Naive thymus-derived CD4-positive, alpha-beta T cell (primary cell): ENCODE measurements around the gene SNX13. TPM values are rescaled to one million over a fixed set of nuclear protein-coding genes. Genes with fewer than 3 reads are reported as not detected.

ENCODE experiments used
- ATAC-seq: fragments of 150-1000 bp; cut with Tn5 transposase; 2 replicates; pipeline ENCODE4 v1.10.0; 2021; ENCODE audit warnings: mild to moderate bottlenecking, moderate library complexity
- CTCF ChIA-PET: fragments of 350-600 bp; sonication (Branson Sonifier 250); formaldehyde crosslinking; loops from one replicate; lab custom pipeline; 2021; ENCODE audit warnings: antibody characterized with exemption; lab: Charles Lee
- POLR2A ChIA-PET: fragments of 350-600 bp; sonication (Branson Sonifier 250); formaldehyde crosslinking; loops from one replicate; lab custom pipeline; 2021; ENCODE audit warnings: antibody characterized with exemption, inconsistent platforms; lab: Charles Lee
- DNase-seq, 9 donors: peaks; one replicate each; pipeline versions ENCODE4 v3.0.0 to v3.0.0-alpha.2; 2020 to 2022; ENCODE audit warnings: mixed read lengths in 1 of 9
- H3K27ac ChIP-seq: one replicate; pipeline ENCODE4 v1.7.0; 2013; ENCODE audit warnings: mild to moderate bottlenecking, low read depth, low read length, moderate library complexity
- H3K27me3 ChIP-seq, 2 donors: one replicate each; pipeline ENCODE4 v1.7.0; 2013; ENCODE audit warnings: low read length in 2 of 2, mild to moderate bottlenecking in 2 of 2, moderate library complexity in 2 of 2; ENCODE audit not compliant: control insufficient read depth in 2 of 2, insufficient read depth in 2 of 2
- H3K36me3 ChIP-seq, 3 experiments: 1 replicate in 2 of 3; 2 replicates in 1 of 3; pipeline ENCODE4 v1.7.0; 2013; ENCODE audit warnings: low read length in 3 of 3, mild to moderate bottlenecking in 3 of 3, moderate library complexity in 1 of 3; ENCODE audit not compliant: insufficient read depth in 3 of 3, control insufficient read depth in 2 of 3
- H3K4me1 ChIP-seq, 2 donors: one replicate each; pipeline ENCODE4 v1.7.0; 2013; ENCODE audit warnings: low read length in 2 of 2, mild to moderate bottlenecking in 2 of 2, moderate library complexity in 1 of 2; ENCODE audit not compliant: control insufficient read depth in 2 of 2, insufficient read depth in 2 of 2
- H3K4me3 ChIP-seq: 2 replicates; pipeline ENCODE4 v1.7.0; 2013; ENCODE audit warnings: mild to moderate bottlenecking, low read length
- H3K9me3 ChIP-seq, 3 experiments: 1 replicate in 2 of 3; 2 replicates in 1 of 3; pipeline ENCODE4 v1.7.0; 2013; ENCODE audit warnings: low read length in 3 of 3; ENCODE audit not compliant: control insufficient read depth in 2 of 3
- H3K27ac Mint-ChIP-seq, 9 donors: one replicate each; pipeline ENCODE4 v1.8.0; 2020 to 2022; ENCODE audit warnings: mixed read lengths in 9 of 9, mild to moderate bottlenecking in 8 of 9, moderate library complexity in 5 of 9, inconsistent platforms in 2 of 9
- H3K27me3 Mint-ChIP-seq, 5 donors: one replicate each; pipeline ENCODE4 v1.8.0; 2021 to 2022; ENCODE audit warnings: mixed read lengths in 5 of 5, mild to moderate bottlenecking in 1 of 5
- H3K36me3 Mint-ChIP-seq, 5 donors: one replicate each; pipeline ENCODE4 v1.8.0; 2020 to 2022; ENCODE audit warnings: mixed read lengths in 5 of 5, mild to moderate bottlenecking in 3 of 5, inconsistent platforms in 1 of 5
- H3K4me1 Mint-ChIP-seq, 7 donors: one replicate each; pipeline ENCODE4 v1.8.0; 2020 to 2022; ENCODE audit warnings: mixed read lengths in 7 of 7, mild to moderate bottlenecking in 3 of 7, inconsistent platforms in 1 of 7
- H3K4me3 Mint-ChIP-seq, 10 donors: one replicate each; pipeline ENCODE4 v1.8.0; 2020 to 2022; ENCODE audit warnings: mild to moderate bottlenecking in 10 of 10, mixed read lengths in 10 of 10, moderate library complexity in 6 of 10, inconsistent platforms in 2 of 10
- H3K9me3 Mint-ChIP-seq, 11 donors: one replicate each; pipeline ENCODE4 v1.8.0; 2020 to 2022; ENCODE audit warnings: mixed read lengths in 11 of 11, mild to moderate bottlenecking in 4 of 11, inconsistent platforms in 1 of 11, moderate library complexity in 1 of 11
- intact Hi-C, 2 donors: fragments of 100-400 bp; cut with micrococcal nuclease; formaldehyde crosslinking; loops; one replicate each; pipeline ENCODE4 v1.15.1; 2023
- polyA plus RNA-seq, 2 donors: library from polyadenylated mRNA; unstranded; fragments of 300-500 nt; fragmentation: Illumina TruSeq; gene quantifications; one replicate each; pipeline ENCODE4 v1.2.3, GENCODE V29; 2021
- total RNA-seq, 6 experiments: library from RNA in 5 of 6; stranded (reverse) in 5 of 6; gene quantifications; 1 replicate in 5 of 6; 2 replicates in 1 of 6; pipeline ENCODE4 v1.2.3 and lab custom pipeline; 2021 to 2026

The SNX13 gene
- total and polyA plus RNA-seq, 7 experiments from 2014 or later, result 10.4 to 40.9 (median 28.5) TPM

DNA sequence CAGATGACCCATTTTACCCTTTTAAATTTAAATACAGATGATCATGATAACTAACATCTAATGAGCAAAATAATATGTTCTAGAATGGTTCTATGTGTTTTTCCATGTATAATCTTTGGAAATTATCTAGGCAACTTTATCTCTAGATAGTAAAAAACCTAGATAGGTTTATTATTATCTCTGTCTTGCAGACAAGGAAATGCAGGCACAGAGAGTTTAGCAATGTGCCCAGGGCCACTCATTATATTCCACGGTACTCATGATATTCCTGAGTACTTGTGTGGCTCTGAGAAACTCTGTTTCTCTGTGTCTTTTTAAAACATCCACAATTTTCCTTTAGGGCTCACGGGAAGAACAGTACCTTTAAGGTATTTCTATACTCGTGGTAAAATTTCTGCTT is 26.4 kb upstream of the SNX13 start:
- no peak overlapping the region for H3K27ac ChIP-seq
- no peaks in the 10 kb centered on the region for H3K36me3 ChIP-seq
- DNase-seq (no peak), ATAC-seq (no peak)
- no peaks in the 10 kb centered on the region for H3K4me1 ChIP-seq
- Mint-ChIP-seq H3K9me3 (no peaks in the 10 kb centered on the region), H3K27me3 (peaks cover 0 to 20% (median 8%) of the 10 kb centered on the region in 5 donors), H3K4me3 (no peak overlapping the region), H3K27ac (no peak overlapping the region), H3K36me3 (no peaks in the 10 kb centered on the region), H3K4me1 (no peaks in the 10 kb centered on the region)
- intact Hi-C loops, result no loop called here
- no peaks in the 10 kb centered on the region for H3K9me3 ChIP-seq
- H3K4me3 ChIP-seq, result no peak overlapping the region
- ChIA-PET CTCF (no interaction called here), POLR2A (no interaction called here)
- no peaks in the 10 kb centered on the region for H3K27me3 ChIP-seq

- ChIA-PET CTCF (no interaction called here), POLR2A (interaction anchor here (0.6 kb wide), 1 partner anchor 86 kb away, joined by 3 read pairs; no protein-coding TSS in a partner anchor)
- Mint-ChIP-seq H3K27me3 (peaks cover 0 to 20% (median 8%) of the 10 kb centered on the region in 5 donors), H3K9me3 (no peaks in the 10 kb centered on the region), H3K4me3 (no peak overlapping the region), H3K36me3 (no peaks in the 10 kb centered on the region), H3K4me1 (no peaks in the 10 kb centered on the region), H3K27ac (no peak overlapping the region)
- DNase-seq, result no peak
- H3K4me1 ChIP-seq, result no peaks in the 10 kb centered on the region
- no peaks in the 10 kb centered on the region for H3K27me3 ChIP-seq
- intact Hi-C loops, result no loop called here
- H3K9me3 ChIP-seq, result no peaks in the 10 kb centered on the region
- no peak for ATAC-seq
- no peak overlapping the region for H3K27ac ChIP-seq
- no peaks in the 10 kb centered on the region for H3K36me3 ChIP-seq
- no peak overlapping the region for H3K4me3 ChIP-seq
Observed at GRCh38 chr7:17965603-17966002, 25.3 kb upstream of the SNX13 start.

- Histone ChIP-seq H3K36me3 (no peaks in the 10 kb centered on the region), H3K9me3 (no peaks in the 10 kb centered on the region), H3K27ac (no peak overlapping the region), H3K27me3 (no peaks in the 10 kb centered on the region), H3K4me1 (no peaks in the 10 kb centered on the region), H3K4me3 (no peak overlapping the region)
- Mint-ChIP-seq H3K27me3 (peaks cover 6 to 20% (median 15%) of the 10 kb centered on the region in 5 donors), H3K4me3 (no peak overlapping the region), H3K36me3 (no peaks in the 10 kb centered on the region), H3K9me3 (no peaks in the 10 kb centered on the region), H3K4me1 (no peaks in the 10 kb centered on the region), H3K27ac (no peak overlapping the region)
- ChIA-PET POLR2A (no interaction called here), CTCF (no interaction called here)
- no peak for ATAC-seq
- intact Hi-C loops, result no loop called here
- DNase-seq, result no peak
Observed at GRCh38 chr7:17963281-17963680, 23.0 kb upstream of the SNX13 start.

GRCh38 chr7:17962652-17963051 is 22.4 kb upstream of the SNX13 start:
- Histone ChIP-seq H3K36me3 (no peaks in the 10 kb centered on the region), H3K9me3 (no peaks in the 10 kb centered on the region), H3K27ac (no peak overlapping the region), H3K4me3 (no peak overlapping the region), H3K4me1 (no peaks in the 10 kb centered on the region), H3K27me3 (no peaks in the 10 kb centered on the region)
- no peaks in the 10 kb centered on the region for H3K9me3 Mint-ChIP-seq
- DNase-seq, result no peak
- ChIA-PET POLR2A (no interaction called here), CTCF (no interaction called here)
- no peak overlapping the region for H3K27ac Mint-ChIP-seq
- H3K27me3 Mint-ChIP-seq, result peaks cover 4 to 25% (median 16%) of the 10 kb centered on the region in 5 donors
- H3K4me1 Mint-ChIP-seq, result no peaks in the 10 kb centered on the region
- H3K36me3 Mint-ChIP-seq, result no peaks in the 10 kb centered on the region
- no peak overlapping the region for H3K4me3 Mint-ChIP-seq
- ATAC-seq, result no peak
- intact Hi-C loops, result no loop called here

DNA sequence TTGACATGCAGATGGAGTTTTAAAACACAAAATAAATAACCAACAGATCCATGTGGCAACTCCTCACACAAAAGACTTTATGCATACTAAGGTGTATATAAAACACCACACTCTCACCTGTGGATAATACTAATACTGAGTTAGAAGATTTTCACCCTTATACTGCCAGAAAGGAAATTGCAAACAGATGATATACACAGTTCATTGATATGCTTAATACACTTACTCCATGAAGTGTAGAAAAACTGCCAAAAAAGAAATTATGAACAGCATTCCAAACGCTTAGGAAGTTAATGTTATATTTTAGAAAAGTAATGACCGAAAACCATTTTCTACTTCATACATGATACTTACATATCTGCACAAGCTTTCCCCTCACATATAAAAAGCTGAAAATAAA is 17.6 kb upstream of the SNX13 start:
- Mint-ChIP-seq H3K4me3 (no peak overlapping the region), H3K27ac (no peak overlapping the region), H3K9me3 (no peaks in the 10 kb centered on the region), H3K27me3 (peaks cover 4 to 19% (median 13%) of the 10 kb centered on the region in 5 donors), H3K4me1 (peaks cover 0 to 7% (median 5%) of the 10 kb centered on the region in 7 donors), H3K36me3 (no peaks in the 10 kb centered on the region)
- Histone ChIP-seq H3K4me3 (no peak overlapping the region), H3K27me3 (no peaks in the 10 kb centered on the region), H3K27ac (no peak overlapping the region), H3K9me3 (no peaks in the 10 kb centered on the region), H3K36me3 (no peaks in the 10 kb centered on the region), H3K4me1 (no peaks in the 10 kb centered on the region)
- intact Hi-C loops, result no loop called here
- POLR2A ChIA-PET, result no interaction called here
- CTCF ChIA-PET, result no interaction called here
- no peak for ATAC-seq
- DNase-seq, result no peak

- DNase-seq, result no peak
- ATAC-seq, result no peak
- Histone ChIP-seq H3K4me1 (no peaks in the 10 kb centered on the region), H3K36me3 (no peaks in the 10 kb centered on the region), H3K27me3 (no peaks in the 10 kb centered on the region), H3K27ac (no peak overlapping the region), H3K9me3 (no peaks in the 10 kb centered on the region), H3K4me3 (no peak overlapping the region)
- CTCF ChIA-PET, result no interaction called here
- Mint-ChIP-seq H3K4me3 (peak overlapping the region in 2 of 10 donors; percentile 63 to 67), H3K4me1 (peaks cover 5 to 16% (median 10%) of the 10 kb centered on the region in 7 donors), H3K27me3 (peaks cover 0 to 15% (median 4%) of the 10 kb centered on the region in 5 donors), H3K36me3 (no peaks in the 10 kb centered on the region), H3K27ac (peak overlapping the region in 1 of 9 donors; percentile 74), H3K9me3 (no peaks in the 10 kb centered on the region)
- intact Hi-C loops, result no loop called here
- POLR2A ChIA-PET, result interaction anchor here (0.6 kb wide), 1 partner anchor 11 kb away, joined by 3 read pairs; no protein-coding TSS in a partner anchor
Observed at GRCh38 chr7:17952387-17952786, 12.1 kb upstream of the SNX13 start.

DNA sequence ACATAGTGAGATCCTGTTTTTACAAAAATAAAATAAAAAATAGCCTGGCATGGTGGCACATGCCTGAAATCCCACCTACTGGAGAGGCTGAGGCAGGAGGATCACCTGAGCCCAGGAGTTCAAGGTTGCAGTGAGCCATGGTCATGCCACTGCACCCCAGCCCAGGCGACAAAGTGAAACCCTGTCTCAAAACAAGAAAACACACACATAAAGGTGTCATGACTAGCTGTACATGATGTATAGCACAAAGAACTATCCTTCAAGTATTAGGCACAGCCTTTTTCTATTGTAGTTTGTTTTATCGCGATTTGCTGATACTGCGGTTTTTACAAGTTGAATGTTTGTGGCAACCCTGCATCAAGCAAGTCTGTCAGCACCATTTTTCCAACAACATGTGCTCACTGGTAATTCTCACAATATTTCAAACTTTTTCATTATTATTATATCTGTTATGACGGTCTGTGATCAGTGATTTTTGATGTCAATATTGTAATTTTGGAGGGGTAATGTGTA is 11.5 kb upstream of the SNX13 start:
- no peak overlapping the region for H3K4me3 ChIP-seq
- Mint-ChIP-seq H3K27ac (no peak overlapping the region), H3K9me3 (no peaks in the 10 kb centered on the region), H3K4me1 (peaks cover 9 to 22% (median 15%) of the 10 kb centered on the region in 7 donors), H3K36me3 (no peaks in the 10 kb centered on the region), H3K27me3 (peaks cover 0 to 16% (median 4%) of the 10 kb centered on the region in 5 donors), H3K4me3 (peak overlapping the region in 1 of 10 donors; percentile 67)
- ATAC-seq (no peak), DNase-seq (no peak)
- intact Hi-C loops, result no loop called here
- H3K36me3 ChIP-seq, result no peaks in the 10 kb centered on the region
- H3K4me1 ChIP-seq, result no peaks in the 10 kb centered on the region
- no peak overlapping the region for H3K27ac ChIP-seq
- POLR2A ChIA-PET, result no interaction called here
- H3K27me3 ChIP-seq, result no peaks in the 10 kb centered on the region
- CTCF ChIA-PET, result no interaction called here
- no peaks in the 10 kb centered on the region for H3K9me3 ChIP-seq
